Kidney (tissue), 14 donors: ENCODE measurements around the gene ASPHD2. TPM values are rescaled to one million over a fixed set of nuclear protein-coding genes. Genes with fewer than 3 reads are reported as not detected.

Source experiments
- DNase-seq, 5 donors: peaks; one replicate each; pipeline ENCODE4 v3.0.0-alpha.2; 2013 to 2020
- FAIRE-seq: peaks from 2 replicates; lab custom pipeline; 2012; peaks lifted over from hg19 to GRCh38; lab: Jason Lieb, UNC
- H3K27ac ChIP-seq, 2 donors: one replicate each; pipeline ENCODE4 v1.7.0; 2013; ENCODE audit warnings: low read depth in 2 of 2, low read length in 2 of 2, inconsistent platforms in 1 of 2
- H3K27me3 ChIP-seq: one replicate; pipeline ENCODE4 v1.7.1; 2013; ENCODE audit warnings: low read length, inconsistent platforms; ENCODE audit not compliant: control insufficient read depth, insufficient read depth
- H3K36me3 ChIP-seq, 3 donors: one replicate each; pipeline versions ENCODE4 v1.7.0 to v1.7.1; 2013; ENCODE audit warnings: low read length in 3 of 3, control low read depth in 1 of 3, inconsistent platforms in 1 of 3; ENCODE audit not compliant: insufficient read depth in 3 of 3, control insufficient read depth in 2 of 3
- H3K4me1 ChIP-seq, 3 donors: one replicate each; pipeline versions ENCODE4 v1.7.0 to v1.7.1; 2013; ENCODE audit warnings: low read length in 3 of 3, inconsistent platforms in 1 of 3, low read depth in 1 of 3; ENCODE audit not compliant: control insufficient read depth in 2 of 3, insufficient read depth in 2 of 3
- H3K4me3 ChIP-seq, 3 donors: one replicate each; pipeline versions ENCODE4 v1.7.0 to v1.8.1; 2013; ENCODE audit warnings: low read length in 3 of 3, control low read depth in 1 of 3, inconsistent platforms in 1 of 3
- H3K9ac ChIP-seq, 3 donors: one replicate each; pipeline versions ENCODE4 v1.7.0 to v1.7.1; 2013; ENCODE audit warnings: low read length in 3 of 3, control low read depth in 1 of 3, inconsistent platforms in 1 of 3
- H3K9me3 ChIP-seq, 3 donors: one replicate each; pipeline versions ENCODE4 v1.7.0 to v1.7.1; 2013; ENCODE audit warnings: low read length in 3 of 3, control low read depth in 1 of 3, inconsistent platforms in 1 of 3; ENCODE audit not compliant: control insufficient read depth in 2 of 3, insufficient read depth in 1 of 3
- CTCF ChIP-seq: IDR thresholded peaks from 3 replicates; pipeline ENCODE4 v1.5.1; 2012; ENCODE audit warnings: mild to moderate bottlenecking, moderate library complexity, borderline replicate concordance; ENCODE audit not compliant: insufficient read depth; ENCODE audit errors: extremely low read depth
- intact Hi-C: fragments of 100-400 bp; cut with DNase I; formaldehyde crosslinking; loops from one replicate; pipeline ENCODE4 v1.11.1; 2022
- polyA plus RNA-seq: library from polyadenylated mRNA; stranded (reverse); fragments of 350-450 nt; fragmentation: Illumina TruSeq; extraction: RNeasy Lipid Tissue Mini Kit (QIAGEN cat#74804); gene quantifications from one replicate; pipeline ENCODE4 v1.2.3, GENCODE V29; 2014; ENCODE audit warnings: low read depth, low replicate concordance; ENCODE audit not compliant: insufficient read depth
- total RNA-seq: library from RNA; stranded (reverse); fragmentation: NEBNext Ultra II Directional; extraction: Animal tissue kit (Norgen Biotek cat#: 25700); gene quantifications from one replicate; pipeline ENCODE4 v1.2.1, GENCODE V29; 2021
- donor health status: control.
- donor health status: control.
- donor health status: control.
- donor health status: control.
- donor health status: control.
- donor health status: DM: yes; HTN: yes; CAD: no.
- donor health status: Normal renal cell carcinoma (clear cell type).

The ASPHD2 gene
- total and polyA plus RNA-seq, 2 donors from 2014 or later = 3.3 to 4.5 TPM

- intact Hi-C loops = no loop called here
- Histone ChIP-seq H3K9me3 (no peaks in the 10 kb centered on the region), H3K27ac (no peak overlapping the region), H3K4me1 (no peaks in the 10 kb centered on the region), H3K4me3 (no peak overlapping the region), H3K36me3 (peaks cover 9 to 76% (median 51%) of the 10 kb centered on the region in 3 donors), H3K9ac (no peak overlapping the region), H3K27me3 (no peaks in the 10 kb centered on the region)
- FAIRE-seq (no peak), DNase-seq (no peak)
- TF ChIP-seq CTCF = no peak
These were observed 65.4 kb downstream of the ASPHD2 start for GRCh38 chr22:26494506-26494905.

Other genes with a start within 250 kb of the ASPHD2 start
- gene HPS4, start 54.5 kb downstream of the ASPHD2 start, total RNA-seq = 35.5 TPM
- gene HPS4, start 54.5 kb downstream of the ASPHD2 start, polyA plus RNA-seq = 11.9 TPM
- gene SRRD, start 54.6 kb downstream of the ASPHD2 start, total RNA-seq = 22.8 TPM
- 20.3 TPM for gene SRRD, start 54.6 kb downstream of the ASPHD2 start, polyA plus RNA-seq
- gene TFIP11, start 83.2 kb downstream of the ASPHD2 start, total RNA-seq = 34.2 TPM
- gene TFIP11, start 83.2 kb downstream of the ASPHD2 start, polyA plus RNA-seq = 26.7 TPM
- 40.3 TPM for gene TPST2, start 160.9 kb downstream of the ASPHD2 start, total RNA-seq
- 48.7 TPM for gene TPST2, start 160.9 kb downstream of the ASPHD2 start, polyA plus RNA-seq
- 1.7 TPM for gene CRYBB1, start 188.8 kb downstream of the ASPHD2 start, total RNA-seq
- 0.54 TPM for gene CRYBB1, start 188.8 kb downstream of the ASPHD2 start, polyA plus RNA-seq
- 0.41 TPM for gene CRYBA4, start 192.7 kb downstream of the ASPHD2 start, total RNA-seq
- not detected for gene CRYBA4, start 192.7 kb downstream of the ASPHD2 start, polyA plus RNA-seq
- gene MIAT, start 228.3 kb downstream of the ASPHD2 start, total RNA-seq = 6.8 TPM
- 0.04 TPM for gene MIAT, start 228.3 kb downstream of the ASPHD2 start, polyA plus RNA-seq